Panc1 (cell line): ENCODE measurements around the gene GAL3ST2. TPM values are rescaled to one million over a fixed set of nuclear protein-coding genes. Genes with fewer than 3 reads are reported as not detected.

Source experiments
- ATAC-seq: fragments of 200-7000 bp; cut with Tn5 transposase; 2 replicates; pipeline ENCODE4 v1.9.1; 2020; ENCODE audit warnings: mild to moderate bottlenecking, moderate library complexity
- BruUV-seq: library from RNA; stranded (reverse); fragments of 400-500 nt; replicated peaks from 2 replicates; lab custom pipeline; 2021; lab: Mats Ljungman, UMichigan
- CTCF ChIA-PET: fragments of 300-600 bp; sonication (Branson Sonifier 250); formaldehyde crosslinking; loops from one replicate; lab custom pipeline; 2022; ENCODE audit warnings: antibody characterized with exemption; lab: Charles Lee
- POLR2A ChIA-PET: fragments of 300-600 bp; sonication (Branson Sonifier 250); formaldehyde crosslinking; loops from one replicate; lab custom pipeline; 2022; ENCODE audit warnings: antibody characterized with exemption; lab: Charles Lee
- DNase-seq: peaks from one replicate; pipeline ENCODE4 v3.0.0-alpha.2; 2010; ENCODE audit warnings: low read depth, low spot score
- H3K27ac ChIP-seq: 2 replicates; pipeline ENCODE4 v1.5.1; 2011; ENCODE audit warnings: mild to moderate bottlenecking, low read length, inconsistent platforms
- H3K27me3 ChIP-seq: fragments of 200-500 bp; sonication (Bioruptor generic); 2 replicates; pipeline ENCODE4 v1.6.0; 2014; ENCODE audit warnings: low read length, inconsistent platforms; ENCODE audit not compliant: control insufficient read depth, insufficient read depth
- H3K36me3 ChIP-seq: fragments of 200-500 bp; sonication (Bioruptor generic); 2 replicates; pipeline ENCODE4 v1.5.1; 2014; ENCODE audit warnings: inconsistent platforms, mild to moderate bottlenecking, low read length, moderate library complexity; ENCODE audit not compliant: control insufficient read depth, insufficient read depth
- H3K4me1 ChIP-seq: 2 replicates; pipeline ENCODE4 v1.5.1; 2011; ENCODE audit warnings: inconsistent platforms, mild to moderate bottlenecking, low read length, moderate library complexity; ENCODE audit not compliant: control insufficient read depth, insufficient read depth
- H3K4me3 ChIP-seq, 2 experiments: 2 replicates each; pipeline ENCODE4 v1.5.1; 2011 to 2012; ENCODE audit warnings: low read depth in 2 of 2, low read length in 2 of 2, mild to moderate bottlenecking in 2 of 2, inconsistent platforms in 1 of 2, moderate library complexity in 1 of 2
- H3K9me3 ChIP-seq: fragments of 200-500 bp; sonication (Bioruptor generic); 2 replicates; pipeline ENCODE4 v1.5.1; 2014; ENCODE audit warnings: low read depth, mild to moderate bottlenecking, inconsistent platforms, low read length, moderate library complexity; ENCODE audit not compliant: control insufficient read depth, insufficient read depth
- CTCF ChIP-seq: fragments of 450-650 bp; IDR thresholded peaks from 2 replicates; pipeline ENCODE4 v1.5.1; 2017; ENCODE audit warnings: mild to moderate bottlenecking
- POLR2AphosphoS5 ChIP-seq: IDR thresholded peaks from 2 replicates; pipeline ENCODE4 v1.6.1; 2012; ENCODE audit warnings: mild to moderate bottlenecking, low read depth, low read length, moderate library complexity
- REST ChIP-seq, 2 experiments: IDR thresholded peaks; 2 replicates each; pipeline ENCODE4 v1.6.1; 2011 to 2012; ENCODE audit warnings: low read depth in 2 of 2, control low read depth in 1 of 2, low read length in 1 of 2, mild to moderate bottlenecking in 1 of 2, moderate library complexity in 1 of 2; ENCODE audit not compliant: insufficient read depth in 1 of 2
- SIN3A ChIP-seq: IDR thresholded peaks from 2 replicates; pipeline ENCODE4 v1.6.1; 2012; ENCODE audit warnings: low read depth, mild to moderate bottlenecking, low read length, moderate library complexity, borderline replicate concordance; ENCODE audit not compliant: insufficient read depth
- TCF7L2 ChIP-seq: IDR thresholded peaks from 2 replicates; pipeline ENCODE4 v1.6.1; 2011; ENCODE audit warnings: mild to moderate bottlenecking, low read depth, low read length, inconsistent platforms
- in situ Hi-C: cut with HindIII; loops from 2 replicates; pipeline ENCODE4 v1.10.0; 2016; ENCODE audit warnings: low sequenced_read_pairs, low pct_unique_long_range_greater_than_20kb
- intact Hi-C: fragments of 100-400 bp; cut with micrococcal nuclease; formaldehyde crosslinking; loops from one replicate; pipeline ENCODE4 v1.10.0; 2022; ENCODE audit not compliant: unreplicated experiment
- total RNA-seq: library from RNA; stranded (reverse); gene quantifications from one replicate; pipeline ENCODE4 v1.2.1, GENCODE V29; 2021; ENCODE audit not compliant: unreplicated experiment

The GAL3ST2 gene
- total RNA-seq, 1 experiment from 2014 or later, result 1.6 TPM

GRCh38 chr2:241797441-241798080, 20.9 kb downstream of the GAL3ST2 start:
- intact Hi-C loops (no loop called here), in situ Hi-C loops (no loop called here)
- H3K4me1 ChIP-seq, result no peaks in the 10 kb centered on the region; the same call in 1 of the 2 replicates
- CTCF ChIA-PET, result no interaction called here
- no peak for TF ChIP-seq SIN3A
- no peak for TF ChIP-seq TCF7L2
- no peak for TF ChIP-seq CTCF
- no peak for TF ChIP-seq POLR2AphosphoS5
- TF ChIP-seq REST (IDR thresholded peaks at IDR 0.05; ENCODE audit: insufficient read depth in 1 of 2, low read depth in 2 of 2, low read length in 1 of 2), result no peak
- no TSS peak for BruUV-seq
- POLR2A ChIA-PET, result no interaction called here
- no peaks in the 10 kb centered on the region for H3K9me3 ChIP-seq
- H3K36me3 ChIP-seq, result no peaks in the 10 kb centered on the region
- no peak overlapping the region for H3K4me3 ChIP-seq
- H3K27me3 ChIP-seq, result no peaks in the 10 kb centered on the region
- H3K27ac ChIP-seq, result no peak overlapping the region
- ATAC-seq, result no peak
- DNase-seq, result no peak

DNA sequence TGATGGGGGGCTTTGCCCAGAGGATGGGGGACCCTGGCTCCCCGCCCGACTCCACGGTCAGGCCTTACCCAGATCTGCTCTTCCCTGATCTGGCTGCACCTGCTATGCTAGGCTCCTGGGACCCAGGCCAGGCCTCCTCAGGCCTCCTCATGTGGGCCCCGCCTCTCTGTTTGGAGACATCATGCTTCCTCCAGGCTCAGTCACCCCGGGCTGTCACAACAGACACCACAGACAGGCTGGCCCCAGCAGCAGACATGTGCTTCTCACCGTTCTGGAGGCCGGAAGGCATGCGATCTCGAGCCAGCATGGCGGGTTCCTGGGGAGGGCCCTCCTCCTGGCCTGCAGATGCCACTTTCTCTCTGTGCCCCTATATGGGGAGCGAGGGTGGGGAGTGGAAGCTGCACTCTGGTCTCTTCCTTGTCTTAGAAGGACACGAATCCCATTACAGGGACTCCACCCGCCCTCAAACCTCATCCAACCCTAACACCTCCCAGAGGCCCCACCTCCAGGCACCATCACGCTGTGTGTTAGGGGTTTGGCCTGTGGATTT, 21.5 kb downstream of the GAL3ST2 start:
- H3K4me3 ChIP-seq, result no peak overlapping the region
- DNase-seq (no peak), ATAC-seq (no peak)
- POLR2A ChIA-PET, result no interaction called here
- in situ Hi-C loops (no loop called here), intact Hi-C loops (no loop called here)
- CTCF ChIA-PET, result no interaction called here
- no TSS peak for BruUV-seq
- H3K9me3 ChIP-seq, result no peaks in the 10 kb centered on the region
- H3K27ac ChIP-seq, result no peak overlapping the region
- no peaks in the 10 kb centered on the region for H3K27me3 ChIP-seq
- no peaks in the 10 kb centered on the region for H3K36me3 ChIP-seq
- TF ChIP-seq POLR2AphosphoS5 (no peak), REST (IDR thresholded peaks at IDR 0.05; ENCODE audit: insufficient read depth in 1 of 2, low read depth in 2 of 2, low read length in 1 of 2) (no peak), SIN3A (no peak), TCF7L2 (no peak), CTCF (no peak)
- peaks cover 6% of the 10 kb centered on the region for H3K4me1 ChIP-seq
